ENCODE measurements around the gene RGS6.

DNA sequence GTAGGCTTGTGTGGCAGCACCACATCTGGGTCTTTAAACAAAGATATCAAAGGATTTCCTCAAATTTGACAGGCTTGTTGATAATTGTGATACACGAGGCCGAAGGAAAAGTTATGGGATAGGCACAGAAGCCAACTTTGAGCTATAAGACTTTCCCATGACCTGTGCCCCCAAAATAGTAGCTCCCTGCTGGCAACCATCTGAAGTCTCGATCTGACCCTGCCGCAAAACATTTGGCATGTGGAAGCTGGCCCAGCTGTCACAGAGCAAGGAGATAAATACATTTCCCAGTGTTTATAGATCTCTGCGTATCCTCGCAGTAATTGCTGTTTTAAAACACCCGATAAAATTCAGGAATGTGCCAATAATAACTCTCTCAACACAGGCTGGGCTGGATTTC, 26.4 kb upstream of the RGS6 start:
- TF ChIP-seq CTCF (IDR thresholded peaks at IDR 0.05; ENCODE audit: low read depth, low read length, missing input control), result no peak
- no peak for TF ChIP-seq YY1 (IDR thresholded peaks at IDR 0.05)
- TF ChIP-seq HNF4G (IDR thresholded peaks at IDR 0.05), result no peak
- no peak for TF ChIP-seq JUND (IDR thresholded peaks at IDR 0.05)
- TF ChIP-seq REST (IDR thresholded peaks at IDR 0.05), result no peak
- no peak for TF ChIP-seq SP1 (IDR thresholded peaks at IDR 0.05)
- TF ChIP-seq, protein P1, sequence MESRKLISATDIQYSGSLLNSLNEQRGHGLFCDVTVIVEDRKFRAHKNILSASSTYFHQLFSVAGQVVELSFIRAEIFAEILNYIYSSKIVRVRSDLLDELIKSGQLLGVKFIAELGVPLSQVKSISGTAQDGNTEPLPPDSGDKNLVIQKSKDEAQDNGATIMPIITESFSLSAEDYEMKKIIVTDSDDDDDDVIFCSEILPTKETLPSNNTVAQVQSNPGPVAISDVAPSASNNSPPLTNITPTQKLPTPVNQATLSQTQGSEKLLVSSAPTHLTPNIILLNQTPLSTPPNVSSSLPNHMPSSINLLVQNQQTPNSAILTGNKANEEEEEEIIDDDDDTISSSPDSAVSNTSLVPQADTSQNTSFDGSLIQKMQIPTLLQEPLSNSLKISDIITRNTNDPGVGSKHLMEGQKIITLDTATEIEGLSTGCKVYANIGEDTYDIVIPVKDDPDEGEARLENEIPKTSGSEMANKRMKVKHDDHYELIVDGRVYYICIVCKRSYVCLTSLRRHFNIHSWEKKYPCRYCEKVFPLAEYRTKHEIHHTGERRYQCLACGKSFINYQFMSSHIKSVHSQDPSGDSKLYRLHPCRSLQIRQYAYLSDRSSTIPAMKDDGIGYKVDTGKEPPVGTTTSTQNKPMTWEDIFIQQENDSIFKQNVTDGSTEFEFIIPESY (IDR thresholded peaks at IDR 0.05), result no peak
- TF ChIP-seq, protein P2, sequence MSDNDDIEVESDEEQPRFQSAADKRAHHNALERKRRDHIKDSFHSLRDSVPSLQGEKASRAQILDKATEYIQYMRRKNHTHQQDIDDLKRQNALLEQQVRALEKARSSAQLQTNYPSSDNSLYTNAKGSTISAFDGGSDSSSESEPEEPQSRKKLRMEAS (IDR thresholded peaks at IDR 0.05), result no peak
- no peak for TF ChIP-seq RAD21 (IDR thresholded peaks at IDR 0.05)
- TF ChIP-seq GABPA (IDR thresholded peaks at IDR 0.05 in 1 of 2, conservative IDR thresholded peaks at IDR 0.05 in 1 of 2), result no peak
- no peak for TF ChIP-seq TAF1 (conservative IDR thresholded peaks at IDR 0.05)
